GM18498 (cell line): ENCODE results near the gene CCDC116.
"Not testable (repeated sequence)": the region's sequence is repeated elsewhere in the genome, so short reads cannot be mapped to it uniquely, and the experiment has no call there.

Experiments
- ATAC-seq: cut with Tn5 transposase; IDR thresholded peaks from one replicate; pipeline ENCODE4 v1.9.1; 2021; ENCODE audit warnings: mild to moderate bottlenecking, moderate library complexity; ENCODE audit not compliant: unreplicated experiment

CCDC116 gene

GRCh38 chr22:21606775-21607174 is 25.8 kb upstream of the CCDC116 start:
- no peak for ATAC-seq

DNA sequence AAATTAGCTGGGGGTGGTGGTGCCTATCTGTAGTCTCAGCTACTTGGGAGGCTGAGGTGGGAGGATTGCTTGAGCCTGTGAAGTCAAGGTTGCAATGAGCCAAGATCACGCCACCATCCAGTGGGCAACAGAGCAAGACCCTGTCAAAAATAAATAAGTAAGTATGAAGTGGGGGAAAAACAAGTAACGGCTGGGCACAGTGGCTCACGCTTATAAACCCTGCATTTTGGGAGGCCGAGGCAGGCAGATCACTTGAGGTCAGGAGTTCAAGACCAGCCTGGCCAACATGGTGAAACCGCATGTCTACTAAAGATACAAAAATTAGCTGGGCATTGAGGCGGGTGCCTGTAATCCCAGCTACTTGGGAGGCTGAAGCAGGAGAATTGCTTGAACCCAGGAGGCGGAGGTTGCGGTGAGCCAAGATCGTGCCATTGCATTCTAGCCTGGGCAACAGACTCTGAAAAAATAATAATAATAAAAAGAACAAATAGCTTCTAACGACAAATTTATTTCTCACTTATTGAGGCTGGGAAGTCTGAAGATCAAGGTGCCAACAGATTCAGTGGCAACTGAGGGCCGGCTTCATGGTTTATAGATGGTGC is 22.9 kb upstream of the CCDC116 start:
- not testable (repeated sequence) for ATAC-seq

- ATAC-seq = no peak
Observed at GRCh38 chr22:21611210-21611977, 21.2 kb upstream of the CCDC116 start.

- no peak for ATAC-seq
Observed at GRCh38 chr22:21612858-21613257, 19.7 kb upstream of the CCDC116 start.

DNA sequence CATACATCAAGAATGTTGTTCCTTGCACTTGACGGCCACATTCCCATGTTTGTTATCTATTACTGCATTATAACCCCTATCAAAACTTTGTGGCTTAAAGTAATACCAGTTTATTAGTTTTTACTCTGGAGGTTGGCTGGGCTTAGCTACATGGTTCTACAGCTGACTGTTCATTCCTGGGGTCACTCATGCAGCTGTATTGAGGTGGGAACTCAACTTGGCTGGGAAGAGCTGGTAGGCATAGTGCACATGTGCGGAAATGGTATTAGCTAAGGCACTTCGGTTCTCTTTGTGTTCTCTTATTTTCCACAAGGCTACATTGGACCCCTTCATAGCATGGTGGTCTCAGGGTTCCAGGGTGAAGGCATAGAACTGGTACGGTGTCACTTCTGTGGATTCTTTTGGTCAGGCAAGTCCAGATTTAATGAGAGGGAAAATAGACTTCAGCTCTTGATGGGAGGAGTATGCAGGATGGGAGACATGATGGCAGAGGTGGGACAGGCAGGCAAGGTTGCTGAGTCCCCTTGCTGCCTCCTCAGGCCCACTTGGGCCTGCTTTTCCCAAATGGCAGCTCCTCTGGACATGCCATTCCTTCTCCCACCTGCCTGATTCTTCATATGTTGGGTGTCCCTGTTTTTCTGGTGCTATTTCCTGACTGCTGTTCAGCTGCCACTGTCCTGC is 18.9 kb upstream of the CCDC116 start:
- no peak for ATAC-seq

DNA sequence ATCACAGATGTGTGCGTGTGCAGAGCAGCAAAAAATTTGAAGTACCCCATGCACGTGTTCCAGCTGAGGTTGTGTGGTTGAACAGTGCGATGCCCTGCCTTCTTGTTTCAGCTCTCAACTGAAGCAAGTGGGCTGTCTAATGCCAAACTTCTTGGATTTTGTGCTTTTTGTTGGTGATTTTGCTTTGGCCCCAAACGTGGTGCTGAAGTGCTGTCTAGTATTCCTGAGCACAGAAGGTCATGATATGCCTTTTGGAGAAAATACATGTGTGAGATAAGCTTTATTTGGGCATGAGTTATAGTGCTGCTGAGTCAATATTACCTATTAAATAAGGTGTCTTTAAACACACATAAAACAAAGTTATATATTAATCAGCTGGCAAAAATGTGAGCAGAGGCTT is 16.8 kb upstream of the CCDC116 start:
- ATAC-seq = no peak

- ATAC-seq = not testable (repeated sequence)
Observed at GRCh38 chr22:21617337-21617736, 15.2 kb upstream of the CCDC116 start.

DNA sequence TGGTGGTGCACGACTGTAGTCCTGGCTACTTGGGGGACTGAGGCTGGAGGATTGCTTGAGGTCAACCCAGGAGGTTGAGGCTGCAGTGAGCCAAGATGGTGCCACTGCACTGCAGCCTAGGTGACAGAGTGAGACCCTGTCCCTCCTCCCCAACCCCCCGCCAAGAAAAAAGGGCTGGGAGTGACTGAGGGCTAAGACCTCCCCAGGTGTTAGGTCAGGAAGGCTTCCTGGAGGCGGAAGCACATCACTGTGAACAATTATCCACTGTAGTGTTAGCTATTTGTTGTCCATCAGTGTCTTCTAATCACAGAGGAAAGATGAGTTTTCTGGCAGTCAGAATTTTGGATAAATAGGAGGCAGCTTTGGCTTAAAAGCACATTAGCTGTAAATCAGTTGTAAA is 11.5 kb upstream of the CCDC116 start:
- no peak for ATAC-seq

DNA sequence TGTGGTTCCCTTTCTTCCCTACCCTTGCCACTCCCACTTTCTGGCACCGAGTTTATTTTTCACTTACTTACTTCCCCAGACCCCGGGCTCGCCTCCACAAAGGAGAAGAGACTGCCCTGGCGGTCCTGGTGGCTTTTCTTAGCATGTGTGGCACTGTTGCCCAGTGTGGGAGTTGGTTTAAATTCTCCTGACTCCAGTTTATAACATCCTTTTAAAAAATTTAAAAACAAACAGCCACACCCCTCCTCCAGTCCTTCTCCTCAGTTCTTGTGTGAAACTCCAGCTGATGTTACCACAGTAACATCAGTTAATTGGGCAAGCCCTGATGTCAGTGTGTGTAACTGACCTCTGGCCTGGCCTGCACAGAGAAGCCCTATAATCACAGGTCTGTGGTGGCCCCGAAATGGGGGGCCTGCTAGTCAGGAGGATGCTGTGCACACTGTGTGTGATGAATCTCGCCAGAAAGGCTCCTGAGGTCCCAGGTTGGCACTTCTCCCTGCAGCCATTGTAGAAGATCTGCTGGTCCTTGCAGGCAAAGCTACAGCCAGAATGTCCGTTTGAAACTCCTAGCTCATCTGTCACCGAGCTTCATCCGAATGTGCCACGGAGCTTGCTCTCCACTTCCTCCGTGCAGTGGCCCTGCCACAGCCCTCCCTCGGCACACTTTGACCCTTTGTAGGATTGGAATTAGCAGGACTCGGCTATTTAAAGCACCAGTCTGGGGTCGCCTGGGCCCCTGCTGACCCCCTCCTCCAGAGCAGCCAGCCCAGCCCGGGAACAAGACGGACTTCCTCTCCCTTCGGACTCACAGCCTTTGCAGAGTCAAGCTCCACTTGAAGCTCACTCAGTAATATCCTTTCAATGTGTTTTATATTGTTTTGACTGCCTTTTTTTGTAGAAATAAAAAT is 10.3 kb upstream of the CCDC116 start:
- ATAC-seq = no peak

- ATAC-seq = no peak
Observed at GRCh38 chr22:21622919-21623647, 9.5 kb upstream of the CCDC116 start.

DNA sequence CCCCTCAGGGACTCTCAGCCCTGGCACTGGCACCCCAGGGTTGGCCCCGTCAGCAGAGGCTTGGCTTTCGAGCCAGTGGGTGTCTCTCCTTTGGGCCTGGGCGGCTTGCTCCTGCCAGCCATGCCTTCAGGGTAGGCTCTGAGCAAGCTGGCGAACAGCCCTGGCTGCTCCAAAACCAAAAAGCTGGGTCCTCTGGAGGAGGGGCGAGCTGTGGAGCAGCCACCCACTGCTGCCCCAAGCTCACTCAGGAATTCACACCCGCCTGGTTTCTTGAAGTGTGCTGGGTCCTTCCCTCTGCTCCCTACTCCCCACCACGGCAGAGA is 9.0 kb upstream of the CCDC116 start:
- ATAC-seq = no peak

DNA sequence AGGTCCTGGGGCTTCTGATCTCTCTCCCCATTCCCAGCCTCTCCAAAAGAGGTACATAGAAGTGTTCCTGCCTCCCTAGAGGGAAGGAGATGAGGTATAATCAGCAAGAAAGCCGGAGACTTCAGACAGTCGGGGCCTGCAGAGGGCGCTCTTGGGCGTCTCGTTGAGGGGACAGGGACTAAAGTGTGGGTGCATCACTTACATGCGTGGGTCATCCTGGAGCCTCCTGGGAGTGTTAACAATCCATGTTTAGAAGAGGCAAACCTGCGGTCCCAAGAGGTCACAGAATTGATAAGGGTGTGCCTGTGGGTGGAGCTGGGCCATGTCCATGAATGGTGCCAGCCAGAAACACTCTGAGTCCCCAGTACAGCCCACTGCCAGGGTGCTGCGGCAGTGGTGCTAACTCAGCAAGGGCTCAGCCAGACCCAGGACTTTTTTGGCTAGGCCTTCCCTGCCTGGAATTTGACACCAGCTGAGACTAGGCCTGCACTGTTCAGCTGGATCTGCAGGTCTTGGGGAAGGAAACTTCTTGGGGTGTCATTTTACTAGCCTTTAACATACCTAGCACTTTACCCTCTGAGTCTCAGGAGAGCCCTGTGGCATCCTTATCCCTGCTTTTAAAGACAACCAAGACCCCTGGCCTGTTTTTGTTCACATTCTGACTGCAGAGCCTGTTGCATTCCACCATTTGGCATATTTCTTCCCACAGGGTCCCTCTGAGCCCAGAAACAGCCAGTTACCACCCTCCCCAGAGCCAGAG is 8.3 kb upstream of the CCDC116 start:
- ATAC-seq = no peak

DNA sequence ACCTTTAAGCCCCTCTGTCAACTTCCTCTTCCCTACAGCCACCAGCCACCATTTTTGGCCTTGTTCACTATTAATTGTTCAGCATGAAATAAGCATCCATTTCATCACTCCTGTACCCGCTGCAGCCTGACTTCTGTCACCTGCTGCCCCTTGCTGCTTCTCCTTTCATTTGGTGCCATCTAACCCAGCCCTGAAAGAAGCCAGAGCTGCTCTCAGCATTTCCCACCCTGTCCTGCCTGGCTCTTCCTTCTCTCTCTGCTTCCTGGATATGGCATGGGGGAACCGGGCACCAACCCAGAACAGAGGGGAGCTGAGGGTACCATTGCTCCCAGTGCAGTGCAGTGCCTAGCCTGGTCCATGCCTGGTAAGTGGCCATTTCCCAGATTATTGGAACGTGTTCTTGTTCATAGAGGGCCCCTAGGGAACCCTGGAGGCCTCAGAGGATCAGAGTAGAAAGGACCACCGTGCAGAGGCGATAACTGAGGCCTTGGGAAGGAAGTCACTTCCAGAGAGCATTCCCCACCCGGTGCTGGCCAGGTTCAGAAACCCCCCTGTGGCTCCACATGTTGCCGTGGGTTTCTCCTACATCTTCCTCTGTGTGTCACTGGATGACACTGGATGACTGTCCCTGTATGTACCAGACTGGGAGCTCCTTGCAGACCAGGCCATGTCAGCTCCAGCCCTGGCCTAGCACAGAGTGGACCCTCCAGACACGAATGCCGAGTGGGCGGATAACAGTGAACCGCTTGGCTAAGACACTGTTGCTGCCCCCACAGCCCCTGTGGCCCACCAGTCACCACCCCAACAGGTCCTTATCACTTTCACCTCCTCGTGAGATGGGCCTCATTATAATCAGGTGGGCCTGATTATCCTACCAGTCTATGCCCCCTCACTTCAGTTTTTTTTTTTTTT is 7.4 kb upstream of the CCDC116 start:
- no peak for ATAC-seq

- no peak for ATAC-seq
Observed at GRCh38 chr22:21626073-21626734, 6.4 kb upstream of the CCDC116 start.

DNA sequence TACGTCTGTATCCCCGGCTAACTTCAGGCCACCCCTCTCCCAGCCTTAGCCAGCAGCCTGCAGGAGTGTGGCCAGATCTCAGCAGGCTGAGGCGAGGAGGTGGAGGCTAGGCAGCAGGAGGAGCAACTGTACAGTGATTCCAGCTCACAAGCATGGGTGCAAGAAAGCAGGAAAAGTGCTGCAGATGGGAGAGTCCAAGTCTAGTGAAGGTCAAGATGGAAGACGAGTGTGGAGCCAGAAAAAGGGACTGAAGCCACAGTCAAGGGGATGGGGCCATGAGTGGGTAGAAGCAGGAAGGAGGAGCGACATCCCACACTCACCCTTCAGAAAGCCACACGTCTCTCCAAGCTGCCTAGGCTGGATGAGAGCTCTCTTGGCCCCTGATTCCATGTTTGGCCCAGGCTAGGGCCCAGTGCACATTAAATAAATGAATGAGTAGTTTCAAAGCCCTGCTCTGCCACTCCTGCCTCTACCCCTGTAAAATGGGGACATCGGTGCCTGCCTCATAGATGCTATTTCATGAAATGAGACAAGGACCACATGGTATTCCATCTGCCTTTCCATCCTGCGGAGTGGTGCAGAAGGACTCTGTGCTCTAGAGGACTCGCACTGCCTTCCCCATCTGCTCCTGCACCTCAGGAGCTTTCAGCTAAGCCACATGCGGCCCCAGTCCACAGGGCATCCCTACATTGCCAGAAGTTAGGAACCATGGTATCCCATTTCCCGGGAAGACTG is 5.7 kb upstream of the CCDC116 start:
- ATAC-seq = no peak

GRCh38 chr22:21628386-21629254 is 3.9 kb upstream of the CCDC116 start:
- no peak for ATAC-seq
